Mucosa of rectum (tissue), 2 donors: Measurements from ENCODE around the gene IL25.
"Not testable (repeated sequence)": the region's sequence is repeated elsewhere in the genome, so short reads cannot be mapped to it uniquely, and the experiment has no call there.

ENCODE experiments used
- H3K27ac ChIP-seq, 2 donors: one replicate each; pipeline ENCODE4 v1.7.0; 2013; ENCODE audit warnings: inconsistent platforms in 2 of 2, low read depth in 2 of 2, low read length in 2 of 2
- H3K27me3 ChIP-seq, 2 donors: one replicate each; pipeline ENCODE4 v1.7.0; 2013; ENCODE audit warnings: low read length in 2 of 2; ENCODE audit not compliant: control insufficient read depth in 2 of 2, insufficient read depth in 2 of 2
- H3K36me3 ChIP-seq, 2 donors: one replicate each; pipeline ENCODE4 v1.7.0; 2013; ENCODE audit warnings: low read length in 2 of 2; ENCODE audit not compliant: control insufficient read depth in 2 of 2, insufficient read depth in 2 of 2
- H3K4me1 ChIP-seq, 2 donors: one replicate each; pipeline ENCODE4 v1.7.0; 2013; ENCODE audit warnings: low read length in 2 of 2, mild to moderate bottlenecking in 1 of 2; ENCODE audit not compliant: control insufficient read depth in 2 of 2, insufficient read depth in 2 of 2
- H3K4me3 ChIP-seq, 2 donors: one replicate each; pipeline ENCODE4 v1.7.0; 2013; ENCODE audit warnings: low read length in 2 of 2
- H3K9ac ChIP-seq, 2 donors: one replicate each; pipeline ENCODE4 v1.7.0; 2013; ENCODE audit warnings: low read length in 2 of 2, low read depth in 1 of 2, mild to moderate bottlenecking in 1 of 2
- H3K9me3 ChIP-seq, 2 donors: one replicate each; pipeline ENCODE4 v1.7.0; 2013; ENCODE audit warnings: low read length in 2 of 2; ENCODE audit not compliant: control insufficient read depth in 2 of 2
- donor health status: healthy.
- donor health status: Normal muscosa, but diverticular disease.

IL25 gene

DNA sequence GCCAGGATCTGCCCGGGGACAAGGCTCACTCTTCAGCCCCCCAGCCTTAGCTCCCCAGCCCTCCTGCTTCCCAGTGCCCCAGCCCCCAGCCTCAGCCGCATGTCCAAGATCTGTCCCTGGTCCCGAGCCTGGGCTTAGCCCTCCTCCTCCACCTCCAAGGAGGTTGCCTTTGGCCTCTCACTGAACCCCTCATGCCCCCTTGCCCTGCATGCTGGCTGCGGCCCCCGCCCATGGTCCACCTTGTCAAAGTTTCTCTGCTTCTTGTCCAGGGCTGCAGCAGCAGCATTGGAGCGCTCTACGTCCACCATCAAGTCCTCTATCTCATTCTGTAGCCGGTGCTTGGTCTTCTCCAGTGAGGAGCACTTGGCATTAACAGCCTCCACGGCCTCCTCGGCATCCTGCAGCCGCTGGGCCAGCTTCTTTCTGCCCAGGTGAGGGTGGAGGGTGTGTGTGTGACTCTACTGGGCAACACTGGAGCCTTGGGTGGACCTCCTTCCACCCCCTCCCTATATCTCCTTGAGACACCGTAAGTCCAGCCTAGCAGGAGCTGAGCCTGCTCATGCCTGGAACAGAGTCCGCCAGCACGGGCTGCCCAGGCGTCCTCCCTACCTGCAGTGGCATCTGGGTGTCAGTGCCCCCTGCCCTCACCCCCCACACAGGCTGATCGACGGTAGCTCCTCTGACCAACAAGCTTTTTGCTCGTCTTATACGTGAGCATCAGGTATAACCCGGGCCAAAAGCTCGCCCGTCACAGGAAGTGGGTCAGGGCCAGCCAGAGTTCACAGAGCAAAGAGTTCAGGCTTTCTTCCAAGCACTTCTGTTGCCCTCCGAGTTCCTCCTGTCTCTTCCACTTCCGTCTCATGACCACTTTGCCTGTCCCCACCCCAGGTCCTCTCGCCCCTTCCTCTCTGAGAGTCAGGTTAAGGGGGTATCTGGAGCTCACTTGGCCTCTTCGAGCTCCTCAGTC lies 15.6 kb downstream of the IL25 start:
- Histone ChIP-seq H3K9ac (no peak overlapping the region), H3K27me3 (no peaks in the 10 kb centered on the region), H3K9me3 (no peaks in the 10 kb centered on the region), H3K4me1 (no peaks in the 10 kb centered on the region), H3K27ac (no peak overlapping the region), H3K36me3 (no peaks in the 10 kb centered on the region), H3K4me3 (no peak overlapping the region)

DNA sequence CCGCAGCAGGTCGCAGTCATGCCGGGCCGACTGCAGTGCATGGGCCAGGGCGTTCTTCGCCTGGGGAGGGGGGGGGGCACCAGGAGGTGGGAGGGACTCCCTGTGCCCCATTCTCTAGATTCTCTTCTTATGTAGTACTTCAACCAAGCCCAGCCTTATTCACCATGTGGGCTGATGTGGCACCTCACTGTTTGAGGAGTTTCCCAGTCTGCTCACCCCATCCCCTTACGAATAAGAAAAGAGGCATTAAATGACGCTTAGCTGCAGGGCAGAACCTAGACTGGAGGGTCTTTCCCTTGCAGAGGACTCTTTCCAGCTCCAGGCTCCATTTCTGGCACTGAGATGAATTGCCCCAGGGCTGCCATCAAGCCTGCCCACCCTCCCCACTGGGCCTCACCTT lies 16.4 kb downstream of the IL25 start:
- no peaks in the 10 kb centered on the region for H3K9me3 ChIP-seq
- H3K9ac ChIP-seq, result no peak overlapping the region
- no peak overlapping the region for H3K27ac ChIP-seq
- H3K4me1 ChIP-seq, result no peaks in the 10 kb centered on the region
- H3K27me3 ChIP-seq, result no peaks in the 10 kb centered on the region
- H3K36me3 ChIP-seq, result no peaks in the 10 kb centered on the region
- H3K4me3 ChIP-seq, result no peak overlapping the region

DNA sequence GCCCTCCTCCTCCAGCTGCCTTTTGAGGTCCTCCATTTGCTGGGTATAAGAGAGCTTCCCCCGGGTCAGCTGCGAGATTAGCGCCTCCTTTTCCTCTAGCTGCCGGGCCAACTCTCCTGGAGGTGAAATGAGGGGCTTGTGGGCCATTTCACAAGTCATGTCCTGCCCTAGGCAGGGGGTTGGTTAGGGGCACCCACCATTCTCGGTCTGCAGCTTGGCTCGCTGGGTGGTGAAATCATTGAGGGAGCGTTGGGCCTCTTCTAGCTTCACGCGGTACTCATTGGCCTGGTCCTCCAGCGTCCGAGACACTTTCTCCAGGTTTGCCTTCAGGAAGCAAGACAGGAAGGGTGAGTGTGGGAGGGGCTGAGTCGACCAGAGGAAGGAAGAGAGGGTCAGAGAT lies 16.8 kb downstream of the IL25 start:
- Histone ChIP-seq H3K27ac (no peak overlapping the region), H3K9ac (no peak overlapping the region), H3K4me3 (no peak overlapping the region), H3K9me3 (no peaks in the 10 kb centered on the region), H3K4me1 (no peaks in the 10 kb centered on the region), H3K36me3 (no peaks in the 10 kb centered on the region), H3K27me3 (no peaks in the 10 kb centered on the region)

DNA sequence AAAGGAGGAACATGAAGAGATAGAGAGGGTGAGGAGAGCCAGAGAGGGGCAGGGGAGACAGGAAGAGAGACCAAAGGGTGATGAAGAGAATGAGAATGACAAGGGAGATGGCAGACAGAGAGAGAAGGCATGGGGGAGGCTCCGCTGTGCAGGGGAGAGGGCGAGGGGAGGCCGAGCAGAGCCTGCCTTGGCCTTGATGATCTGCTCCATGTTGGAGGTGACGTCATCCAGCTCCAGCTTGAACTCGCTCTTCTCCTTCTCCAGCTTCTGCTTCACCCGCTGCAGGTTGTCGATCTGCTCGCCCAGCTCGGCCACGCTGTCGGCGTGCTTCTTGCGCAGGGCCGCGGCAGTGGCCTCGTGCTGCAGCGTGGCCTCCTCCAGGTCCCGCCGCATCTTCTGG lies 17.3 kb downstream of the IL25 start:
- not testable (repeated sequence) for H3K4me1 ChIP-seq, H3K36me3 ChIP-seq, H3K9me3 ChIP-seq, H3K27me3 ChIP-seq, H3K9ac ChIP-seq, H3K27ac ChIP-seq, H3K4me3 ChIP-seq

DNA sequence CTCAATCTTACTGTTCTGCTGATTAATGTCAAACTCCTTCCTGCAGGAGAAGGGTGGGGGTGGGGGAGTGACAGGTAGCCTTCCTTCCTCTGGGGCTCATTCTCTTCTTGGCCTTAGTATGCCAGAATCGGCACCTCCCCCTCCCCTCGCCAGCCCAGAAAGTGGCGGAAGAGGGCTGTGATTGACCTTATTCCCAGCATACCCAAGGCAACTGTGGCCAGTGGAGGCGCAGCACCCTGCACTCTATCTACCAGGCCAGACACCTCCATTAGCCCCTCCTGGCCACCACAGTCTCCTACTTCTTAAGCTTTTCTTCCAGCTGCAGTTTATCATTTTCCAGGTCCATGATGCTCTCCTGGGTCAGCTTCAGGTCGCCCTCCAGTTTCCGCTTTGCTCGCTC lies 20.0 kb downstream of the IL25 start:
- Histone ChIP-seq H3K27ac (no peak overlapping the region), H3K9me3 (no peaks in the 10 kb centered on the region), H3K4me1 (no peaks in the 10 kb centered on the region), H3K4me3 (no peak overlapping the region), H3K36me3 (no peaks in the 10 kb centered on the region), H3K27me3 (no peaks in the 10 kb centered on the region), H3K9ac (no peak overlapping the region)

DNA sequence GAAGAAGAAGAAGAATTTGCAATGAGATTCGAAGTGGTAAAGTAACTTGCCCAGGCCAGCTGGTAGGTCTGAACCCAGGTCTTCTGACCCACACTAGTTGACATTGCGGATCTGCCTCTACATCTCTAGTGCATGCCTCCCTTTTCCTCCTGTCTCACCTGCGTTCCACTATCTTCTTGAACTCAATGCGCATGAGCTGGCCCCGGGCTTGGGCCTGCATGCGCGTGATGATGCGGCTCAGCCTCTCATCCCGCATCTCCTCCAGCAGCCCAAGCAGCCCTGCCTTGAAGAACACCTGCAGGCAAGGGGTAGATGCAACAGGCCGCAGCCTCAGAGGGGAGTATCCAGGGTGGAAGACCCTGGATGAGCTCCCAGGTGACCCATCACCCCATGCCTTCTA lies 23.5 kb downstream of the IL25 start:
- Histone ChIP-seq H3K27me3 (no peaks in the 10 kb centered on the region), H3K4me1 (no peaks in the 10 kb centered on the region), H3K4me3 (no peak overlapping the region), H3K27ac (no peak overlapping the region), H3K36me3 (no peaks in the 10 kb centered on the region), H3K9me3 (no peaks in the 10 kb centered on the region), H3K9ac (no peak overlapping the region)

DNA sequence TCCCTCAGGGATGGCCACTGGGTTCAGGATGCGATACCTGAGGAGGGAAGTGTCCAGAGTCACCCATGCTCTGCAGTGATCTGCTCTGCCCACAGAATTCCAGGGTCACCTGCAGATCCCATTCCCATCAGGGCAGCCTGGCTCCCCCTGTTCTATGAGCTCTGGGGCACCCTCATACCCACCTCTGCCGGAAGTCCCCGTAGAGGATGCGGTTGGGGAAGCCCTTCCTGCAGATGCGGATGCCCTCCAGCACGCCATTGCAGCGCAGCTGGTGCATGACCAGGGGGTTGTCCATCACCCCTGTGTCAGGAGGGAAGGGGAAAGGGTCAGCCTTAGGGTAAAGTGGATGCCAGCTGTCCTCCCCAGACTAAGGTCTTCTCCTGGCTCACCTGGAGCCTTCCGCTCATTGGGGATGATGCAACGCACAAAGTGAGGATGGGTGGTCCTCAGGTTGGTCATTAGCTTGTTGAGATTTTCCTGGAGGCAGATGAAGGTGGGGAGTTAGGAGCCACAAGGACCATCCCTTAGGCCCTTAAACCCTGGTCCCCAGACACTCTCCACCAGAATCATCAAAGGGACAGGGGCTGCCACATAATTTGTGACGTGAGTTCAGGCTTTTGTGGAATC lies 24.3 kb downstream of the IL25 start:
- Histone ChIP-seq H3K4me1 (no peaks in the 10 kb centered on the region), H3K4me3 (no peak overlapping the region), H3K36me3 (no peaks in the 10 kb centered on the region), H3K9ac (no peak overlapping the region), H3K27ac (no peak overlapping the region), H3K9me3 (no peaks in the 10 kb centered on the region), H3K27me3 (peaks cover 0 to 3% of the 10 kb centered on the region in 2 donors)

DNA sequence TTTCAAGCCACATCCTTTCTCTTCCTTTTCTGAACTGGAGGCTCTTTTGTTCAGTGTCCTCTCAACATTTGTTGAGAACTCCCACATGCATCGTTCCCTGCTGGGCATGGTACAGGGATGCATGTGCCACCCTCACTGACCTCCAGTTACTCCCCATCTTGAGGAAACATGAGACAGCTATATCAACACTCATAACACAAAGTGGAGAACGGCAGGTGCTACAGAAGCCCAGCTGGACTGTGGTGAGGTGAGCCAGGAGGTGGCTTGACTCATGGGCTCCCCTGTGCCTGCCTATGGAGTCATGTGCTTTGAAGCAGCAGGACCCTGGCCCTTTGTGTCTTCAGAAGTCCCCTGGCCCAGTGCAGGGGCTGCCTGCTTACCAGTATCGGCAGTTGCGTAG lies 25.7 kb downstream of the IL25 start:
- no peak overlapping the region for H3K4me3 ChIP-seq
- no peaks in the 10 kb centered on the region for H3K4me1 ChIP-seq
- peaks cover 0 to 3% of the 10 kb centered on the region in 2 donors for H3K27me3 ChIP-seq
- H3K9me3 ChIP-seq, result no peaks in the 10 kb centered on the region
- no peak overlapping the region for H3K9ac ChIP-seq
- H3K27ac ChIP-seq, result no peak overlapping the region
- no peaks in the 10 kb centered on the region for H3K36me3 ChIP-seq

DNA sequence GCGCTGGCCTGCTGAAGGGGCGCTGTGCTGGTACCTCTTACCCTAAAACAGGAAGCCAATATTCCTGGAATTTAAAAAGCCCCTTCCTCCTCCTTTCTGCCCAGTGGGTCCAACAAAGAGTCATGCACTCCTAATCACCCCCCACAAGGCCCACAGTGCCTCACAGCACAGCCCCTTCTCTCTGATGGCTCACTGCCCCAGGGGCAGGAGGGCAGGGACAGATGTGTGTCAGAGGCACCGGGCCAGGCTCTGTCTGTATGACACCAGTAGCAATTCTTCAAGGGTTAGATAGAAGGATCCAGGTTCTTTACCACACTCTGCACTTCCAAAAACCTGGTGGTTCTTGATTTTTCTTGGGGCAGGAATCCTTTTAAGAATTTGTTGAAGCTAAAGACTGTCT lies 26.5 kb downstream of the IL25 start:
- H3K9me3 ChIP-seq, result no peaks in the 10 kb centered on the region
- no peak overlapping the region for H3K9ac ChIP-seq
- H3K27ac ChIP-seq, result no peak overlapping the region
- H3K4me1 ChIP-seq, result no peaks in the 10 kb centered on the region
- H3K27me3 ChIP-seq, result peaks cover 0 to 6% of the 10 kb centered on the region in 2 donors
- no peak overlapping the region for H3K4me3 ChIP-seq
- no peaks in the 10 kb centered on the region for H3K36me3 ChIP-seq

DNA sequence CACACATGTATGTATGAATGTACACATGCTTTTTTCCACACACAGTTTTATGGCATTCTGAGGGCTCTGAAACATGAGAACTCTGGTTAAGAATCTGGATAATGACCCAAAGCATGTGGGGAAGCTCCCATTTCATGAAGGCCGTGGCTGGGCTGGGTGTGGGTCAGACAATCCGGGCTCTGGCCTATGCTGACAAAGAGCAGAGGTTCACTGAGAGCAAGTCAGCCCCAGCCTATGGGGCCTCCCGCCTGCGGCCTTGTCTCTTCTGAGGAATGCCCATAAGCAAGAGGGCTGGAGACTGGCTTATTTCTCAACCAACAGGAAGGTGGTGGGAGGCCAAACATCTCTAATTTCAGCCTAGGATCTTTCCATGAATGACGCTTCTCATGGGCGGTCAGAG lies 27.0 kb downstream of the IL25 start:
- no peaks in the 10 kb centered on the region for H3K4me1 ChIP-seq
- no peaks in the 10 kb centered on the region for H3K36me3 ChIP-seq
- H3K27me3 ChIP-seq, result peaks cover 0 to 6% of the 10 kb centered on the region in 2 donors
- no peaks in the 10 kb centered on the region for H3K9me3 ChIP-seq
- no peak overlapping the region for H3K4me3 ChIP-seq
- no peak overlapping the region for H3K27ac ChIP-seq
- H3K9ac ChIP-seq, result no peak overlapping the region
